ENCODE data around the gene CEP104.

DNA sequence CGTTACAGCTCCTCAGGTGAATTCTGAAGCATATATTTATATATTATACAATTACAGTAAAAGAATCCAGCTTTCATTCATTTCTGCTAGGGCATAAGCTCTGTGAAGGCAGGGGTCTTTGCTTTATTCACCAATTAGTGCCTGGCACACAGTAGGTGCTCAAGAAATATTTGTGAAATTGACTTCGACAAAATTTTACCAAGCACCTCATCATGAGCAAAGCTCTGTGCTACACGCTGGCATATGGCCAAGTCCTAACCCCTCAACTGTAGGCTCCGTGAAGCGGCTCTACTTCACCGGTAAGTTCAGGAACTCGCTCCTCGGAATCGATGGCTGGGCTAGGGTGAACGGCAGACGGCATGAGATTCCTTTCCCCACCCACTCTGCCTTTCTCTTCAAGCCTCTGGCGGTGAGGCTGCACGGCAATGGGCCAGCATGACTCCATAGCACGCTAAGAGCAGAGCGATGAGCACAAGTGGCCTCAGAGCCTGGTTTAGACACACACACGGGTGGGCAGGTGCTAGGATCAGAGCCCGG, 34.4 kb upstream of the CEP104 start:
- no peak for TF ChIP-seq CBX3 (IDR thresholded peaks at IDR 0.05; ENCODE audit: low read depth)
- TF ChIP-seq, protein P1, sequence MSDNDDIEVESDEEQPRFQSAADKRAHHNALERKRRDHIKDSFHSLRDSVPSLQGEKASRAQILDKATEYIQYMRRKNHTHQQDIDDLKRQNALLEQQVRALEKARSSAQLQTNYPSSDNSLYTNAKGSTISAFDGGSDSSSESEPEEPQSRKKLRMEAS (IDR thresholded peaks at IDR 0.05), result no peak
- no peak for TF ChIP-seq POLR2AphosphoS5 (IDR thresholded peaks at IDR 0.05; ENCODE audit: low read depth, low read length)
- TF ChIP-seq, protein P2, sequence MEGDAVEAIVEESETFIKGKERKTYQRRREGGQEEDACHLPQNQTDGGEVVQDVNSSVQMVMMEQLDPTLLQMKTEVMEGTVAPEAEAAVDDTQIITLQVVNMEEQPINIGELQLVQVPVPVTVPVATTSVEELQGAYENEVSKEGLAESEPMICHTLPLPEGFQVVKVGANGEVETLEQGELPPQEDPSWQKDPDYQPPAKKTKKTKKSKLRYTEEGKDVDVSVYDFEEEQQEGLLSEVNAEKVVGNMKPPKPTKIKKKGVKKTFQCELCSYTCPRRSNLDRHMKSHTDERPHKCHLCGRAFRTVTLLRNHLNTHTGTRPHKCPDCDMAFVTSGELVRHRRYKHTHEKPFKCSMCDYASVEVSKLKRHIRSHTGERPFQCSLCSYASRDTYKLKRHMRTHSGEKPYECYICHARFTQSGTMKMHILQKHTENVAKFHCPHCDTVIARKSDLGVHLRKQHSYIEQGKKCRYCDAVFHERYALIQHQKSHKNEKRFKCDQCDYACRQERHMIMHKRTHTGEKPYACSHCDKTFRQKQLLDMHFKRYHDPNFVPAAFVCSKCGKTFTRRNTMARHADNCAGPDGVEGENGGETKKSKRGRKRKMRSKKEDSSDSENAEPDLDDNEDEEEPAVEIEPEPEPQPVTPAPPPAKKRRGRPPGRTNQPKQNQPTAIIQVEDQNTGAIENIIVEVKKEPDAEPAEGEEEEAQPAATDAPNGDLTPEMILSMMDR (IDR thresholded peaks at IDR 0.05 in 2 of 3, conservative IDR thresholded peaks at IDR 0.05 in 1 of 3; ENCODE audit: borderline replicate concordance in 1 of 3, insufficient read depth in 1 of 3, low read depth in 2 of 3, low read length in 2 of 3), result no peak
- TF ChIP-seq, protein P3, sequence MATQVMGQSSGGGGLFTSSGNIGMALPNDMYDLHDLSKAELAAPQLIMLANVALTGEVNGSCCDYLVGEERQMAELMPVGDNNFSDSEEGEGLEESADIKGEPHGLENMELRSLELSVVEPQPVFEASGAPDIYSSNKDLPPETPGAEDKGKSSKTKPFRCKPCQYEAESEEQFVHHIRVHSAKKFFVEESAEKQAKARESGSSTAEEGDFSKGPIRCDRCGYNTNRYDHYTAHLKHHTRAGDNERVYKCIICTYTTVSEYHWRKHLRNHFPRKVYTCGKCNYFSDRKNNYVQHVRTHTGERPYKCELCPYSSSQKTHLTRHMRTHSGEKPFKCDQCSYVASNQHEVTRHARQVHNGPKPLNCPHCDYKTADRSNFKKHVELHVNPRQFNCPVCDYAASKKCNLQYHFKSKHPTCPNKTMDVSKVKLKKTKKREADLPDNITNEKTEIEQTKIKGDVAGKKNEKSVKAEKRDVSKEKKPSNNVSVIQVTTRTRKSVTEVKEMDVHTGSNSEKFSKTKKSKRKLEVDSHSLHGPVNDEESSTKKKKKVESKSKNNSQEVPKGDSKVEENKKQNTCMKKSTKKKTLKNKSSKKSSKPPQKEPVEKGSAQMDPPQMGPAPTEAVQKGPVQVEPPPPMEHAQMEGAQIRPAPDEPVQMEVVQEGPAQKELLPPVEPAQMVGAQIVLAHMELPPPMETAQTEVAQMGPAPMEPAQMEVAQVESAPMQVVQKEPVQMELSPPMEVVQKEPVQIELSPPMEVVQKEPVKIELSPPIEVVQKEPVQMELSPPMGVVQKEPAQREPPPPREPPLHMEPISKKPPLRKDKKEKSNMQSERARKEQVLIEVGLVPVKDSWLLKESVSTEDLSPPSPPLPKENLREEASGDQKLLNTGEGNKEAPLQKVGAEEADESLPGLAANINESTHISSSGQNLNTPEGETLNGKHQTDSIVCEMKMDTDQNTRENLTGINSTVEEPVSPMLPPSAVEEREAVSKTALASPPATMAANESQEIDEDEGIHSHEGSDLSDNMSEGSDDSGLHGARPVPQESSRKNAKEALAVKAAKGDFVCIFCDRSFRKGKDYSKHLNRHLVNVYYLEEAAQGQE (IDR thresholded peaks at IDR 0.05; ENCODE audit: low read depth), result no peak
- TF ChIP-seq CEBPB (IDR thresholded peaks at IDR 0.05; ENCODE audit: low read depth), result no peak
- TF ChIP-seq, protein P4, sequence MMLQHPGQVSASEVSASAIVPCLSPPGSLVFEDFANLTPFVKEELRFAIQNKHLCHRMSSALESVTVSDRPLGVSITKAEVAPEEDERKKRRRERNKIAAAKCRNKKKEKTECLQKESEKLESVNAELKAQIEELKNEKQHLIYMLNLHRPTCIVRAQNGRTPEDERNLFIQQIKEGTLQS (IDR thresholded peaks at IDR 0.05), result no peak

Measured in HCT116 (cell line).